Stimulated activated CD4-positive, alpha-beta T cell treated with anti-CD3 and anti-CD28 coated beads, Interleukin-4, amount 100 ng/mL, for 48 hours (primary cell): ENCODE results near the gene EHD3.
"Not testable (repeated sequence)": the region's sequence is repeated elsewhere in the genome, so short reads cannot be mapped to it uniquely, and the experiment has no call there.

ENCODE experiments used
- DNase-seq, 2 donors: peaks; one replicate each; pipeline ENCODE4 v3.0.0-alpha.2; 2020; ENCODE audit warnings: low read depth in 2 of 2

Gene EHD3

GRCh38 chr2:31254237-31255203 lies 20.6 kb downstream of the EHD3 start:
- no peak for DNase-seq

GRCh38 chr2:31255911-31256571 lies 22.1 kb downstream of the EHD3 start:
- no peak for DNase-seq

- DNase-seq: no peak
Measured at GRCh38 chr2:31256611-31257382, 22.8 kb downstream of the EHD3 start.

GRCh38 chr2:31258351-31258750 lies 24.4 kb downstream of the EHD3 start:
- no peak for DNase-seq

- DNase-seq: no peak
Measured at GRCh38 chr2:31259075-31259474, 25.1 kb downstream of the EHD3 start.

GRCh38 chr2:31260870-31261269 lies 26.9 kb downstream of the EHD3 start:
- no peak for DNase-seq

- DNase-seq: no peak
Measured at GRCh38 chr2:31263636-31264190, 29.8 kb downstream of the EHD3 start.

- DNase-seq: no peak
Measured at GRCh38 chr2:31265234-31265633, 31.3 kb downstream of the EHD3 start.

GRCh38 chr2:31266804-31267203 lies 32.9 kb downstream of the EHD3 start:
- no peak for DNase-seq

GRCh38 chr2:31267437-31268120 lies 33.6 kb downstream of the EHD3 start:
- DNase-seq: no peak

- no peak for DNase-seq
Measured at GRCh38 chr2:31268344-31268743, 34.4 kb downstream of the EHD3 start.

GRCh38 chr2:31269087-31269486 lies 35.1 kb downstream of the EHD3 start:
- DNase-seq: no peak

GRCh38 chr2:31270131-31270530 lies 36.2 kb downstream of the EHD3 start:
- no peak for DNase-seq

GRCh38 chr2:31270822-31271231 lies 36.9 kb downstream of the EHD3 start:
- DNase-seq: no peak

- DNase-seq: no peak
Measured at GRCh38 chr2:31271851-31272267, 37.9 kb downstream of the EHD3 start.

GRCh38 chr2:31274401-31275075 lies 40.6 kb downstream of the EHD3 start:
- no peak for DNase-seq

- DNase-seq: no peak
Measured at GRCh38 chr2:31275976-31276375, 42.0 kb downstream of the EHD3 start.

- no peak for DNase-seq
Measured at GRCh38 chr2:31277621-31278020, 43.7 kb downstream of the EHD3 start.

- no peak for DNase-seq
Measured at GRCh38 chr2:31282634-31283033, 48.7 kb downstream of the EHD3 start.

GRCh38 chr2:31283193-31283919 lies 49.4 kb downstream of the EHD3 start:
- not testable (repeated sequence) for DNase-seq
